Hepatocyte (in vitro differentiated cells): ENCODE measurements around the gene INTS4.

Experiments used
- EZH2 ChIP-seq: fragments of 200-600 bp; sonication (generic); IDR thresholded peaks from 2 replicates; pipeline ENCODE4 v1.6.1; 2016; ENCODE audit warnings: antibody characterized with exemption, mild to moderate bottlenecking, borderline replicate concordance
- EZH2phosphoT487 ChIP-seq: fragments of 200-600 bp; sonication (generic); IDR thresholded peaks from one replicate; pipeline ENCODE4 v1.6.1; 2018; ENCODE audit warnings: antibody characterized with exemption, mild to moderate bottlenecking, low read depth, moderate library complexity; ENCODE audit not compliant: unreplicated experiment, severe bottlenecking
- TF ChIP-seq, protein P1 (sequence below): fragments of 200-600 bp; sonication (generic); IDR thresholded peaks from 2 replicates; pipeline ENCODE4 v1.5.1; 2016; ENCODE audit warnings: antibody characterized with exemption, mild to moderate bottlenecking; ENCODE audit not compliant: poor library complexity

DNA sequence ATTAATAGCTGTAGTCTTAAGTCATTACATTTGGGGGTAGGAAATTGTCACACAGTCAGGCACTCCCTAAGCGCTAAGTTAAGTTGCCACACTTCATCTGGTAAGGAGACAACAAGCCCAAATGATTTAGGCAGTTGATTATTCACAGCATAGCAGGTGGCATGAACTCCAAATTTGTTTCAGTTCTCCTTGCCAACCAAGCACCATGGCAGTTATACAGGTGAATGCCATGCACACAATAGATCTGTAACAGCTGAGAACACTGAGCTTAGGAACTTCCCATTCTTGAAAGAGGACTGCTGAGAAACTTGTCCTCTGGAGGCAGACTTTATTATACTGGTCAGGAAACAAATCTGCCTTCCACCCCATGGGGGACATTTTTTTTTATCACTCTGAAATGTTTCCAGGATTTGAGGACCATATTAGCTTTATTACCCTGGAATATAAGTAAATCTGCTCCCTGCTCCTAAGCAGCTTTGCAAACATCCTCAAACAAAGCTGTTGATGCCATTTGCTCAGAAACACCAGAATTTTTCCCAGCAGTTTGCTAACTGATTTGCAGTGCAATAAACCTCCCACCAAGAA, 5.1 kb upstream of the INTS4 start:
- TF ChIP-seq, protein P1, sequence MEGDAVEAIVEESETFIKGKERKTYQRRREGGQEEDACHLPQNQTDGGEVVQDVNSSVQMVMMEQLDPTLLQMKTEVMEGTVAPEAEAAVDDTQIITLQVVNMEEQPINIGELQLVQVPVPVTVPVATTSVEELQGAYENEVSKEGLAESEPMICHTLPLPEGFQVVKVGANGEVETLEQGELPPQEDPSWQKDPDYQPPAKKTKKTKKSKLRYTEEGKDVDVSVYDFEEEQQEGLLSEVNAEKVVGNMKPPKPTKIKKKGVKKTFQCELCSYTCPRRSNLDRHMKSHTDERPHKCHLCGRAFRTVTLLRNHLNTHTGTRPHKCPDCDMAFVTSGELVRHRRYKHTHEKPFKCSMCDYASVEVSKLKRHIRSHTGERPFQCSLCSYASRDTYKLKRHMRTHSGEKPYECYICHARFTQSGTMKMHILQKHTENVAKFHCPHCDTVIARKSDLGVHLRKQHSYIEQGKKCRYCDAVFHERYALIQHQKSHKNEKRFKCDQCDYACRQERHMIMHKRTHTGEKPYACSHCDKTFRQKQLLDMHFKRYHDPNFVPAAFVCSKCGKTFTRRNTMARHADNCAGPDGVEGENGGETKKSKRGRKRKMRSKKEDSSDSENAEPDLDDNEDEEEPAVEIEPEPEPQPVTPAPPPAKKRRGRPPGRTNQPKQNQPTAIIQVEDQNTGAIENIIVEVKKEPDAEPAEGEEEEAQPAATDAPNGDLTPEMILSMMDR, result no peak
- TF ChIP-seq EZH2phosphoT487 (no peak), EZH2 (no peak)
